ENCODE results near the gene CHTF8.

GRCh38 chr16:69110406-69110805 lies 22.0 kb downstream of the CHTF8 start:
- TF ChIP-seq CTCF (optimal IDR thresholded peaks at IDR 0.05 in 1 of 3, IDR thresholded peaks at IDR 0.05 in 1 of 3, conservative IDR thresholded peaks at IDR 0.05 in 1 of 3; ENCODE audit: extremely low read depth in 1 of 3, insufficient read depth in 2 of 3, low read length in 3 of 3) (no peak), EZH2 (IDR thresholded peaks at IDR 0.05; ENCODE audit: low read length) (no peak)

Data from keratinocyte (primary cell).